ENCODE data around the gene USP36.

Gene USP36

GRCh38 chr17:78808163-78808562 lies 32.5 kb downstream of the USP36 start:
- DNase-seq = no peak

- peak; percentile 18 for DNase-seq
Observed at GRCh38 chr17:78806451-78806850, 34.2 kb downstream of the USP36 start.

- DNase-seq = peak; percentile 90
Observed at GRCh38 chr17:78805301-78805700, 35.3 kb downstream of the USP36 start.

- peak; percentile 72 for DNase-seq
Observed at GRCh38 chr17:78804777-78805176, 35.8 kb downstream of the USP36 start.

- no peak for DNase-seq
Observed at GRCh38 chr17:78803186-78803845, 37.3 kb downstream of the USP36 start.

- DNase-seq = no peak
Observed at GRCh38 chr17:78802459-78802858, 38.2 kb downstream of the USP36 start.

GRCh38 chr17:78802008-78802407 lies 38.6 kb downstream of the USP36 start:
- DNase-seq = no peak

DNA sequence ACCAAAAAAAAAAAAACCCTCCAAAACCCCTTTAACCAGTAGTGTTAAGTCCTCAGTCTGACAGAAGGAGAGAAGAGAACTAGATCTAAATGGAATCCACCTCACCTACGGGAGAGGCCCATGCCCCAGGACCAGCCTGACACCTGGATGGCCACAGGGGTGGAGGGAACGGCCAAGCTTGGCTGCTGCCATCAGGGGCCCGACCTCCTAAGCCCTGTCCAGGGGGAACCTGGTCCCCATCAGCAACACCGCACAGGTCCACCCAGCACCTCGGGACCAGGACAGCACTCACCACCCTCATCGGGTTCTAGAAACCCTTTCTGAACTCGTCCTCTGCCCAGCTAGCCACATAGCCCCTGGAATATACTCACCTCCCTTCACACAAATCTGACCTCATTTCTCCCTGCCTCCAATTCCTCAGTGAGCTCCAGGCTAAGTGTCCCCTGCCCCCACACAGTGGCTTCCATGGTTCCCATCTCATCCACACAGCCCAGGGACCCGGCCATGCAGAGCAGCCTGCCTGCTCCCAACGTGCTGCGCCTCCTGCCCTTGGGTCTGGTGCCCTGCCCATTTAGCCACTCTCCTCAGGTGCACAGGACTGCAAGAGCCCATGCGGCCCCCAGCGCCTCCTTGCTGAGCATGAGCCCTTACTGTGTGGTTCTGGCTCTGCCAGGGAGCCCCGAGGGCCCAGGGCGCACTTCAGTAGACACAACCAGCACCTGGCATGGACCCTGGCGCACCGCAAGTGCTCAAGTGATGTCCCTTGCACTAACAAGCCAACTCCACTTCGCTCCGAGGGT lies 40.3 kb downstream of the USP36 start:
- DNase-seq = no peak

DNA sequence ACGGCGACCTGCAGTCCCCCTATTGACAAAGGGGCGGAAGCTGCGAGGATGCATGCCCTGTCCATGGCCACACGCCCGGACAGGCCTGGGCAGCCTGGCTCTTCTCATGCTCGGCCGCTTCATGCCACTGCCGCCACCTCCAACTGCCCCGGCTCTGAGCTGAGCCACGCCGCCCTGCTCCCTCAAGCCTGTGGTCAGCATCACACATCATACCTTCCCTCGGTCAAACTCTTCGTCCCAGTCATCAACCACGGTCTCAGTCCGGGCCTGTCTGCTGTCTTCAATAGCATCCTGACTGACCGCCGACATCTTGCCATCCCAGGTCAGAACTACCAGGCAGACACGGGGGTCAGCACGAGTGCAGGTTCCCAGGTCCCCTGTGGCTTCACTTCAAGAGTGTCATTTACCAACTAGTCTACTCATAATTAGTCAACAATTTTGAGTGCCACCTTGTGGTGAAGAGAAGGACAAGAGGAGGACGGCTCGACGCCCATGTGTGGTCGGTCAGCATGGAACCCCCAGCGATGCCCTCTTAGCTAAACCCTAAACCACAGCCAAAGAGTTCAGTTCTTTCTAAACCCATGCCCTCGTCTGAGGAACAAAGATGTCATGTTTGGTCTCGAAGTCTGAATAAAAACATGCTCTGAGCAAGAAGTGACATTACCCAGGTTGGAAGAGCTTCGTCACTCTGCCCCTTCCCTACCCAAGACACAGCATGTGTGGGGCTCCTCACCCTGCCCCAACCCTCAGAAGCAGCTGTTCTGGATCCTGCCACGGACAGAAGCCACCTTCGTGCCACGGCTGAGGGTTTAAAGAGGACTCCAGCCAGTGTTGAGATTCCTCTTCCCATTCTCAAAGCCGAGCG lies 41.7 kb downstream of the USP36 start:
- no peak for DNase-seq

- DNase-seq = no peak
Observed at GRCh38 chr17:78797691-78798585, 42.7 kb downstream of the USP36 start.

DNA sequence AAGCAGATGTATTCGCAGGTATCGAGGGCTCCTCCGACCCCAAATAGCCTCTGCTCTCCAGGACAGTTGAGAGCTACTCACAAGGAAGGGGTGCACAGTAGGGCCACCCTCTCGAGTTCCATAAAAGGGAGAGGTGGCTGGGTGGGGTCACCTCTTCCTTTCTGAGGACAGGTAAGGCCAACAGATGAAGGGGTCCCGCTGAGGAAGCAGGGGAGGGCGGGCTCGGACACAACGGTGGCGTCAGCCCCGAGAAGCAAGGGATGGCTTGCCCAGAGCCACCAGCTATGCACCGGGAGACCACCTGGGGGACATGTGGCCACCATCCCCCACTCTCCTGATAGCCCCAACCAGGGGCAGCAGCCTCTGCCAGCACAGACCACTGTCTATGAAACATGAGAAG lies 43.4 kb downstream of the USP36 start:
- no peak for DNase-seq

DNA sequence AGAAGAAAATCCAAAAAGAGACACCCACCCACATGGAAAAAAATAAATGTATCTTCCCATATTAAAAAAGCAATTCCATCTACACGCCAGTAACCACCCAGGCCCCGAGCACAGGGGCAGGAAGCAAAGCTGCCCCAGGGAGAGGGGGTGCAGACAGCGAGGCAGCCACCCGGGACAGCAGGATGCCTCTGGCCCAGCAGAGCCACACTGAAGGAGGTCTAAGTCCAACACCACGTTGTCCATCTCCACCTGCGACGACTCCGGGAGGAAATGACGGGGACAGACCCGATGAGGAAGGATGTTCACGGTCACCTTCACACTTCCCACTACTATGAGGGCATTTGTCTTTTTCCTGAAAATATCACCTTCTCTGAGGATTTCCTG lies 44.1 kb downstream of the USP36 start:
- no peak for DNase-seq

DNA sequence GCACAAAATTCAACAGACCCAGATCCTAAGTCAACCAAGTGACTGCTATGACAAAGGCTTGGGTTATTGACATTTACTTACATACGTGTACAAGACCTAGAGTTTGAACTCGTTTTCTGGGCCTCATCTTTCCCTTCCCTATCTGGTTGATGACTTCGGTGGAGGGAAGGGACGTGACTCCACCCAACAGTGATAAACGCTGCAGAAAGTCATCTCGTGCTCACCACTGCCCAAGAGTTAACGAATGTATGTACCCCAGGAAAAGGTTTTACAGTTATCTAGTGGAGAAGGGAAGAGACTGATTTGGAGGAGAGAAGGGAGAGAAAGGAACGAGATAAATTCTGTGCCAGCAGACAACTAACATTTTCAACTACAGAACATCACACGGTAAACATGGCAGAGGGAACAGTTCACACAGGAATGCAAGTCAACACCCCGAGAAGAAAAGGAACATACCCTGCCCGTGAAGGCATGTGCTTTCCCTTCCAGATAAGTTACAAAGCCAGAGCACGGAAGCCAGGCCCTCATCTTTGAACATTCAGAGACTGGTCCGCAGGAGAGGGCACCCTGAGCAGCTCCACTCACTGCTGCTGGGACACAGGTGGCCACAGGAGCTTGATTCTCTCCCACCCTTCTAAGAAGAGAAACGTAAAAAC lies 44.6 kb downstream of the USP36 start:
- no peak for DNase-seq

GRCh38 chr17:78794864-78795640 lies 45.6 kb downstream of the USP36 start:
- no peak for DNase-seq

DNA sequence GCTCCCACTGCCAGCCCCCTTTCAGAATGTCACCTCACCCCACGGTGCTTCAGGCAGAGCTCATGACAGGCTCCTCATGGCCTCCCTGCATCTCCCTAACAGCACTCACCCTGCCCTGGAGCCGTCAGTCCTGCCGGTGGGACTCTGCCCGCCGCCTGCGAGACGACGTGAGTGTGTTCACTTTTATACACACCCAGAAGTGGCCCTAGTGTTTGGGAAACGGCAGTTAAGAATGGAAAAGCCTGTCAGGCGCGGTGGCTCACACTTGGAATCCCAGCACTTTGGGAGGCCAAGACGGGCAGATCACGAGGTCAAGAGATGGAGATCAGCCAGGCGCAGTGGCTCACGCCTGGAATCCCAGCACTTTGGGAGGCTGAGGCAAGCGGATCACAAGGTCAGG lies 46.2 kb downstream of the USP36 start:
- no peak for DNase-seq

- no peak for DNase-seq
Observed at GRCh38 chr17:78793968-78794367, 46.6 kb downstream of the USP36 start.

DNA sequence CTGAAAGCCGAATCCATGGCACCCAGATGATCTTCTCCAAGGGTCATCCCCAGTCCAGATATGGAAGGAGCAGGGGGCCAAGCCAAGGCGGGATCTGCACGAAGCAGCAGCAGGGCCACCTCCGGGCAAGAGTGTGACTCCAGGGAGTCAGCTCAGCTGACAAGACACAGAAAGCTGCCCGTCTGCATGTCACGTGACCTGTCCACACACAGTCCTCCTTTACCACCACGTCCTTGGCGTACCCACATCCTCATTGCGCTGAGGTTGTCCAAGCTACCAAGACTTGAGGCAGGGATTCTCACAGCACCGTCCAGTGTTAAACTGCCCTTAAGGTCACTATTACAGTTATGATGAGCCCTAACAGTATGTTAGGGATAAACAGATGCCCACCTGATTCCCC lies 47.2 kb downstream of the USP36 start:
- DNase-seq = no peak

DNA sequence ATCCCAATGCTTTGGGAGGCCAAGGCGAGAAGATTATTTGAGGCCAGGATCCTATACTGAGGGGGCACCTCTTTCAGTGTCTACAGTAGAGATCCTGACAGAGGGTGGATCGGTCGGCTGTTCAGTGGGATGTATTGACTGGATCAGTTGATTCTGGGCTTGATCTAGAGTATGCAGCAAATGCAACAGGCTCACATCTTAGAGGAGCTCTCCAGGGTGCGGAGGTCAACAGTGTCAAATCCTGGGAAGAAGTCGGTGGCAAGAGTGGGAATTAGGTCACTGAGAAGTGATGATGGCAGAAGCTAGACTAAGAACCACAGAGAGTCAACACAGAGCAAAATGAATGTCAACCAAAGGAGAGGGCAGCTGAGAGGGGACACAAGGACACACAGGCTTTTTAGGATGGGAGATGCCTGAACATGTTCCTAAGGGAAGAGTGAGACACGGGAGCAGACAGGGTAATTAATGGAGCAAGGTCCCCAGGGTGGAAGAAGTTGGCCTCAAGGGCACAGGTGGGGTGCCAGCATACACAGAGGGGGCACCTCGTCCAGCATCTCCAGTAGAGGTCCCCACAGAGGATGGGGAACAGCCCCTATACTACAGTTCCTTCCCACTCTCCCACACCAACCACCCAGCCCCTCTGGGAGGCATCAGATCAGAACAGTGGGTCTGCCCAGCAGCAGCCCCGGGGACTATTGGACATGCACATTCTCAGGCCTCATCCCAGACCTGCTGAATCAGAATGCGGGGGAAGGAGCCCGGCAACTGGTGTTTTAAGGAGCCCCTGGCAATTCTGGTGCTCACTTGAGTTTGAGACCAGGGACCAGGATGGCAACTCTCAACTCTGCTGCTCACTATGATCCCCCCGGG lies 48.5 kb downstream of the USP36 start:
- DNase-seq = no peak

GRCh38 chr17:78790552-78790951 lies 50.1 kb downstream of the USP36 start:
- DNase-seq = no peak

DNA sequence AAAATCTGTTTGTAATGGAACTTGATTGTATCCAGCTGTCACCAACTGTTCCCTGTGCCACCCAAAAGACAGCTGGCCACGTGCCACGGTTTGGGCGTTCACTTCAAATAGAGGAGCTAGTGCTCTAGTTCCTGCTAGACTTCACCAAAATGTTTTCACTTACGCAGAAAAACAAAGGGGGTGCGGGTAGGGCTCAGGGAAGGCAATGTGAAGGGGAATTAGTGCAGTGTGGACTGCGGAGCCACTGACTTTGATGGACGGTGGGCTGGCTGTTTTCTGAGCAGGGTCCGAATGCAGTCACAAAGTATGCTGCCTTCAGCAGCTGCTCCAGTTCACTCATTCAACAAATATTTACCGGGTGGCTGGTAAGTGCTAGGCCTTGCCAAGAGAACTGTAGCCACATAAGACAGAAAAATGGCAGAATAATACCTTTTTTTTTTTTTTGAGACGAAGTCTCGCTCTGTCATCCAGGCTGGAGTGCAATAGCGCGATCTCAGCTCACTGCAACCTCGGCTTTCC lies 50.9 kb downstream of the USP36 start:
- DNase-seq = no peak

All from activated CD4-positive, alpha-beta T cell treated with anti-CD3 and anti-CD28 coated beads, Interleukin-2, amount 50 U/mL, for 16 hours (primary cell).